RWPE1 (cell line): ENCODE measurements around the gene SNED1.

ENCODE experiments used
- CTCF ChIA-PET: fragments of 350-600 bp; sonication (Branson Sonifier 250); formaldehyde crosslinking; extraction: SDS; loops from one replicate; lab custom pipeline; 2021; lab: Yijun Ruan, JAX
- POLR2A ChIA-PET: fragments of 400-600 bp; formaldehyde crosslinking; extraction: SDS; loops from one replicate; lab custom pipeline; 2020; ENCODE audit warnings: antibody characterized with exemption; ENCODE audit not compliant: low non-redundant PET; lab: Yijun Ruan, JAX
- DNase-seq: peaks from one replicate; pipeline ENCODE4 v3.0.0; 2012; ENCODE audit warnings: low spot score
- H3K27ac ChIP-seq: fragments of 450-650 bp; 2 replicates; pipeline ENCODE4 v1.5.1; 2017
- CTCF ChIP-seq: fragments of 450-650 bp; conservative IDR thresholded peaks from 2 replicates; pipeline ENCODE4 v1.5.1; 2017; ENCODE audit warnings: low read depth, mild to moderate bottlenecking

SNED1 gene

GRCh38 chr2:241116606-241117560, 118.5 kb downstream of the SNED1 start:
- DNase-seq = no peak
- TF ChIP-seq CTCF = no peak
- ChIA-PET POLR2A (no interaction called here), CTCF (no interaction called here)
- no peak overlapping the region for H3K27ac ChIP-seq

- no peak for TF ChIP-seq CTCF
- no peak for DNase-seq
- no peak overlapping the region for H3K27ac ChIP-seq
- ChIA-PET CTCF (interaction anchor here (0.7 kb wide), 1 partner anchor 53 kb away, joined by 4 read pairs; no protein-coding TSS in a partner anchor), POLR2A (no interaction called here)
Measured at GRCh38 chr2:241118737-241119505, 120.5 kb downstream of the SNED1 start.

GRCh38 chr2:241120440-241120839, 122.0 kb downstream of the SNED1 start:
- POLR2A ChIA-PET = no interaction called here
- no peak overlapping the region for H3K27ac ChIP-seq
- CTCF ChIA-PET = interaction anchor here (0.6 kb wide), 1 partner anchor 213 kb away, joined by 3 read pairs; no protein-coding TSS in a partner anchor
- no peak for DNase-seq
- no peak for TF ChIP-seq CTCF

- POLR2A ChIA-PET = no interaction called here
- no peak for DNase-seq
- TF ChIP-seq CTCF = no peak
- H3K27ac ChIP-seq = no peak overlapping the region
- CTCF ChIA-PET = no interaction called here
Measured at GRCh38 chr2:241121008-241121407, 122.6 kb downstream of the SNED1 start.

GRCh38 chr2:241122376-241123002, 124.1 kb downstream of the SNED1 start:
- TF ChIP-seq CTCF = no peak
- no peak overlapping the region for H3K27ac ChIP-seq
- POLR2A ChIA-PET = no interaction called here
- no peak for DNase-seq
- CTCF ChIA-PET = no interaction called here
